Gastrocnemius medialis (tissue), 4 donors: ENCODE results near the gene ZSCAN29.

Experiments
- CTCF ChIP-seq, 5 experiments: fragments of 450-650 bp in 3 of 5; fragments of 200-600 bp in 2 of 5; sonication (generic) in 2 of 5; IDR thresholded peaks in 4 of 5; conservative IDR thresholded peaks in 1 of 5; 1 replicate in 4 of 5; 2 replicates in 1 of 5; pipeline ENCODE4 v1.5.1; 2016 to 2019; ENCODE audit warnings: antibody characterized with exemption in 5 of 5, mild to moderate bottlenecking in 3 of 5, moderate library complexity in 3 of 5
- POLR2A ChIP-seq, 2 donors: fragments of 450-650 bp; IDR thresholded peaks; one replicate each; pipeline ENCODE4 v1.6.1; 2017; ENCODE audit warnings: antibody characterized with exemption in 2 of 2, mild to moderate bottlenecking in 2 of 2, moderate library complexity in 2 of 2

GRCh38 chr15:43412096-43412495 lies 41.3 kb upstream of the ZSCAN29 start:
- TF ChIP-seq POLR2A (IDR thresholded peaks at IDR 0.05) (no peak), CTCF (IDR thresholded peaks at IDR 0.05 in 4 of 5, conservative IDR thresholded peaks at IDR 0.05 in 1 of 5) (no peak)
